Cardiac fibroblast (primary cell): ENCODE results near the gene UBR1.
"Not testable (repeated sequence)": the region's sequence is repeated elsewhere in the genome, so short reads cannot be mapped to it uniquely, and the experiment has no call there.

ENCODE experiments used
- DNase-seq, 2 donors: peaks; one replicate each; pipeline versions ENCODE4 v3.0.0 to v3.0.0-alpha.2; 2010; ENCODE audit warnings: low read depth in 2 of 2
- H3K4me3 ChIP-seq, 2 donors: replicated peaks in 1 of 2; 1 replicate in 1 of 2; 2 replicates in 1 of 2; pipeline ENCODE4 v1.5.1; 2011; ENCODE audit warnings: low read depth in 2 of 2, low read length in 2 of 2, mild to moderate bottlenecking in 2 of 2, moderate library complexity in 1 of 2
- TF ChIP-seq, protein P1 (sequence below): IDR thresholded peaks from one replicate; pipeline ENCODE4 v1.5.1; 2011; ENCODE audit warnings: low read depth, mild to moderate bottlenecking, low read length, inconsistent platforms

Gene UBR1

DNA sequence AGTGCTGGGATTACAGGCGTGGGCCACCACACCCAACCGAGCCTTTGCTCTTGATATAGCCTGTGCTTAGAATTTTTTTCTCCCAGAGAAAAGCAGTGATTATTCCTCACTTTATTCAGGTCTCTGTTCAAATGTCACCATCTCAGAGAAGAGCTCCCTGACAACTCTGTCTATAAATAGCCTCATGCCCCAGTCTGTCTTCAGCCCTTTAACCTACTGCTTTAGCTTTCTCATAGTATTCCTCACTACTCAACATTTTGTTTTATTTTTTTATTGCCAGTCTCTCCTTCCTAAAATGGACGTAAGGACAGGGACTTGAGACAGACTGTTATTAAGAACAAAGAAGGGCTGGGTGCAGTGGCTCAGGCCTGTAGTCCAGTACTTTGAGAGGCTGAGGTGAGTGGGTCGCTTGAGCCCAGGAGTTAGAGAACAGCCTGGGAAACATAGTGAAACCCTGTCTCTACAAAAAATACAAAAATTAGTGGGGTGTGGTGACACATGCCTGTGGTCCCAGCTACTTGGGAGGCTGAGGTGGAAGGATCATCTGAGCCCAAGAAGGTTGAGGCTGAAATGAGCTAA lies 106.5 kb downstream of the UBR1 start:
- TF ChIP-seq, protein P1, sequence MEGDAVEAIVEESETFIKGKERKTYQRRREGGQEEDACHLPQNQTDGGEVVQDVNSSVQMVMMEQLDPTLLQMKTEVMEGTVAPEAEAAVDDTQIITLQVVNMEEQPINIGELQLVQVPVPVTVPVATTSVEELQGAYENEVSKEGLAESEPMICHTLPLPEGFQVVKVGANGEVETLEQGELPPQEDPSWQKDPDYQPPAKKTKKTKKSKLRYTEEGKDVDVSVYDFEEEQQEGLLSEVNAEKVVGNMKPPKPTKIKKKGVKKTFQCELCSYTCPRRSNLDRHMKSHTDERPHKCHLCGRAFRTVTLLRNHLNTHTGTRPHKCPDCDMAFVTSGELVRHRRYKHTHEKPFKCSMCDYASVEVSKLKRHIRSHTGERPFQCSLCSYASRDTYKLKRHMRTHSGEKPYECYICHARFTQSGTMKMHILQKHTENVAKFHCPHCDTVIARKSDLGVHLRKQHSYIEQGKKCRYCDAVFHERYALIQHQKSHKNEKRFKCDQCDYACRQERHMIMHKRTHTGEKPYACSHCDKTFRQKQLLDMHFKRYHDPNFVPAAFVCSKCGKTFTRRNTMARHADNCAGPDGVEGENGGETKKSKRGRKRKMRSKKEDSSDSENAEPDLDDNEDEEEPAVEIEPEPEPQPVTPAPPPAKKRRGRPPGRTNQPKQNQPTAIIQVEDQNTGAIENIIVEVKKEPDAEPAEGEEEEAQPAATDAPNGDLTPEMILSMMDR, result no peak
- H3K4me3 ChIP-seq, result no peak overlapping the region
- DNase-seq, result no peak

DNA sequence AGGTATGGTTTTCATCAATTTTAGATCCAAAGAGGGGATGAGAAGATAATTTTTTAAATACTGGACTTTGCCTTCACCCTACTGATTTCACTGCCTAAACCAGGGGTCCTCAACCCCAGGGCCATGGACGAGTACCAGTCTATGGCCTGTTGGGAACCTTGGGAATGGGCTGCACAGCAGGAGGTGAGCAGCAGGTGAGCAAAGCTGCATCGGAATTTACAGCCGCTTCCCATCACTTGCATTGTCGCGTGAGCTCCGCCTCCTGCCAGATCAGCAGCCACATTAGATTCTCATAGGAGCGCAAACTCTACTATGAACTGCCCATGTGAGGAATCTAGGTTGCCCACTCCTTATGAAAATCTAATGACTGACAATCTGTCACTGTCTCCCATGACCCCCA lies 109.0 kb downstream of the UBR1 start:
- TF ChIP-seq, protein P1, result no peak
- no peak overlapping the region for H3K4me3 ChIP-seq
- no peak for DNase-seq

DNA sequence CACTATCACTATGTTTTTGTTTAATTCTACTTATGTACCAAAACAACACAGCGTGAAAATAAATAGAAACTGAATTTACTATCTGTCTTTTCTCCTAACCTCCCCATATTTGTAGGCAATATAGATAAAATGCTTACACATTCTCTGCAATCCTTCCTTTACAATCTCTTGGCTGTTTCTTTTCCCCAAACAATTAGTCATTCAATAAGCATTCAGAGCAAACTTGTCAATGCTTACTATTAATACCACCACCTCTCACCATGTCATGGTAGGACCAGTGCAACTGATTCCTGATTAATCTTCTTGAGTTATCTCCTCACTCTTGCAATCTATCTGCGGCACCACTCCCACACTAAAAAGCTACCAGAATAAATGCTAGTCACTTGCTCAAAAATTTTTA lies 111.3 kb downstream of the UBR1 start:
- TF ChIP-seq, protein P1, result no peak
- peak; percentile 50 to 62 for DNase-seq

DNA sequence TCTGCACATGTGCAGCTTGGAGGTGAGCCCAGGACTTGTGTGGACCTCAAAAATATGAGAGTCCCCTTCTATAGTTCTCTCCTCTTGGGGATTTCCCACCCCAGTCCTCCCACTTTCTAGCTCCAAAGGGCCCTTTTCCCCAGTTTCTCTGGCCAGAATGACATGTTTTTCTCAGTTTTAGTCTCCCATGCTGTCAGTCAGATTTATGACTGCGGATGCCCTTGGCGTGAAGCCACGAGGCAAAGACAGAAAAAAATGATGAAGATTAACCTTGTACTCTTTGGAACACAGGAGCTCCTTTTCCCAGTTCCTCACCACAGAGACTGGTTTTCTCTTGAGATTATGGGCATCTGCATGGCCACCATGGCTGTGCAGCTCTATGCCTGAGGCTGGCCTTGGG lies 113.2 kb downstream of the UBR1 start:
- peak in 1 of 2 donors; percentile 2 for DNase-seq
- no peak overlapping the region for H3K4me3 ChIP-seq
- TF ChIP-seq, protein P1, result no peak

More for the DNA sequence above, 111.3 kb downstream of the UBR1 start:
- no peak overlapping the region for H3K4me3 ChIP-seq

DNA sequence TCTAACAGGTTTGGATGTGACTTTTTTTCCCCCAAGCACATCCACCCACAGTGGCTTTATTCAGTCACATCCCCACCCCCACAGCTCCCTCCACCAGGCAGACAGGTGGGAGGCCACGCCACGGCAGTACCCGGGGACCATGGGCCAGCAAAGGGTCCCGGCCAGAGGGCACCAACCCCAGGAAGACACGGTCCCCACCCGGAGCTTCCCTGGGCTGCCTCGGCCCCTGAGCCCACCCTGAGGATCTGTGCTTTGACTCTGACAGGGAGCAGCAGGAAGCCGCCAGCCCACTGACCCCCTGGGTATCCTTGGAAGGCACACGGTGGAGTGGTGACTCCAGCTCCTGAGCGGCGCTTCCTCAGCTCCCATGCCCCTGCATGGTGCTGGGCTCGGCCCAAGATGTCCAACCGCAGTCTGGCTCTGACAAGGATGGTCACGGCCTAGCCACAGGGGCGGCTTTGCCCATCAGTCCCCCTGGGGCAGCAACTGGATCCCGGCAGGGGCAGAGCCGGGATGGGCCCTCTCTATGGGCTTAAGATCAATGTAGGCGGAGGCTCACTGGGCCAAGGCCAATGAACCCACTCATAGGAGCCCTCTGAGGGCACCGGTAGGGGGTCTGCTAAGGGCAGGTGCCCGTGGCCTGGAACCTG lies 119.0 kb downstream of the UBR1 start:
- TF ChIP-seq, protein P1, result no peak
- no peak for DNase-seq
- no peak overlapping the region for H3K4me3 ChIP-seq

DNA sequence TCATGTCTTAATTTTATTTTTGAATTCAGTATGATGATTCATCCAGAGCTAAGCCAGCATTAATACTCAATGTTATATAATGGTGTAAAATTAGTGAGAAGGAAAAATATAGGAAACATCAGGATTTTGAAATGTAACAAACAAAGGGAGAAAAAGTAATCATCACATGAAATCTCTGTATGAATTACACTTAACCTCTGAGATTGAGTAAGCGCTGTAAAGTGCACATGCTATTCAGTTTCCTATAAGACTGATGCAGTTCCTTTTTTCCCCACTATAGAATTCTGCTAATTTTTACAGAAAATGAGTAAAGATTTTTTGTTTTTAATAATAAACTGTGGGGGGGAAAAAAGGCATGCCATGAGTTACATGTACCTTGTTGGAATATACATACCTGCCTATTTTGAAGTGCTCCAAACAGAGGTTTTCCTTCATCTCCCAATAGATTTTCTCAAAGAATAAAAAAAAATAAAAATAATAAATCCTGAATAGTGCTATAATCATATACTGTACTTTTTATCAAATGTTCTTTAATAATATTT lies 121.3 kb downstream of the UBR1 start:
- H3K4me3 ChIP-seq, result no peak overlapping the region
- DNase-seq, result no peak
- TF ChIP-seq, protein P1, result peak; percentile 9

DNA sequence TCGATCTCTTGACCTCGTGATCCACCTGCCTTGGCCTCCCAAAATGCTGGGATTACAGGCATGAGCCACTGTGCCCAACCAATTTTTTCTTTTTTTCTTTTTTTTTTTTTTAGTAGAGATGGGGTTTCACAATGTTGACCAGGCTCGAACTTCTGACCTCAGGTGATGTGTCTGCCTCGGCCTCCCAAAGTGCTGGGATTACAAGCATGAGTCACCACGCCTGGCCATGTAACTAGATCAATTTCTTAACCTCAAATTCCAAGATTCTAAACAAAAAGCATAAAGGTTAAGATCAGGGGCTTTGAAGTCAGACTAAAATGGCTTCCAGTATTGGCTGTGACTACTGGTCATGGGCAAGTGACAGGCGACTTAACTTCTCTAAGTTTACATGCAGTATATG lies 126.7 kb downstream of the UBR1 start:
- not testable (repeated sequence) for H3K4me3 ChIP-seq
- DNase-seq, result peak in 1 of 2 donors; percentile 16
